NCI-H69 (cell line): Measurements from ENCODE around the gene UBL4B.
A peak's percentile ranks its signal among the peaks of the same experiment; 100 is the strongest.

Experiments used
- DNase-seq: peaks from one replicate; lab custom pipeline; 2025; lab: John Stamatoyannopoulos, UW

UBL4B gene

DNA sequence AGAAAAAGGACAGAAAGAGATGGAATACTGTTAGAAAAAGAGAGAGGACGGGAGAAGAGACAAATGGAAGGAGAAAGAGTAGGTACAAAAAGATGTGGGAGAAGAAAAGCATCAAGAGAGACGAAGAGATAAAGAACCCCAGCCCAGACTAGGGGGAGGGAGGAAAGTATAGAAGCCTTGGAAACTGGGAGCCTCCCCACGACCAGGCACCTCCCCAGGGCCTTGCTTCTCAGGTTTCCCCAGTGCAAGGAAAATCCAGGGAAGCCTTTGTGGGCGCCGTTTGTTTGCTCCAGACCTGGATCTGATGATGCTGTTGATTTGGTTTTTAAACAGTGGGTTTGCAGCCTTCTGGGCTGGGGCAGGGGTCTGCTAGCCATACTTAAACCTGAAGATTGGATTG is 26.6 kb upstream of the UBL4B start:
- DNase-seq, result no peak

DNA sequence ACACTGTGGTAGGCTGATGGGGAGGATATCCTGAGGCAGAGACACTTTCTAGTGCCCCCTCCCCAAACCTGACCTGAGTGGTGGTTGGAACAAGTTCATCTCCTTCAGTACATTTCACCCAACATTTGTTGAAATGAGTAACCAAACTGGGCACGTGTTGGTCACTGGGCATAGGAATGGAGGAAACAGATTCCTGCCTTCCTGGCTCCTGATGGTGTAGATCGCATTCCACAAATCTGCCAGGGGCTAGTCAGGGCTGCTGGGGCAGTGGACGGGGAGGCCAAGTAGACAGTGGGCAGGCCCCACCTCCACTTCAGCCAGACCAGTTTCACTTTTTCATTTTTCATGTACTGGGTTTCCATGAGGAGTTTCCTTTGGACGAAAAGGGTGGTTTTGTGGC is 25.3 kb upstream of the UBL4B start:
- DNase-seq, result no peak

DNA sequence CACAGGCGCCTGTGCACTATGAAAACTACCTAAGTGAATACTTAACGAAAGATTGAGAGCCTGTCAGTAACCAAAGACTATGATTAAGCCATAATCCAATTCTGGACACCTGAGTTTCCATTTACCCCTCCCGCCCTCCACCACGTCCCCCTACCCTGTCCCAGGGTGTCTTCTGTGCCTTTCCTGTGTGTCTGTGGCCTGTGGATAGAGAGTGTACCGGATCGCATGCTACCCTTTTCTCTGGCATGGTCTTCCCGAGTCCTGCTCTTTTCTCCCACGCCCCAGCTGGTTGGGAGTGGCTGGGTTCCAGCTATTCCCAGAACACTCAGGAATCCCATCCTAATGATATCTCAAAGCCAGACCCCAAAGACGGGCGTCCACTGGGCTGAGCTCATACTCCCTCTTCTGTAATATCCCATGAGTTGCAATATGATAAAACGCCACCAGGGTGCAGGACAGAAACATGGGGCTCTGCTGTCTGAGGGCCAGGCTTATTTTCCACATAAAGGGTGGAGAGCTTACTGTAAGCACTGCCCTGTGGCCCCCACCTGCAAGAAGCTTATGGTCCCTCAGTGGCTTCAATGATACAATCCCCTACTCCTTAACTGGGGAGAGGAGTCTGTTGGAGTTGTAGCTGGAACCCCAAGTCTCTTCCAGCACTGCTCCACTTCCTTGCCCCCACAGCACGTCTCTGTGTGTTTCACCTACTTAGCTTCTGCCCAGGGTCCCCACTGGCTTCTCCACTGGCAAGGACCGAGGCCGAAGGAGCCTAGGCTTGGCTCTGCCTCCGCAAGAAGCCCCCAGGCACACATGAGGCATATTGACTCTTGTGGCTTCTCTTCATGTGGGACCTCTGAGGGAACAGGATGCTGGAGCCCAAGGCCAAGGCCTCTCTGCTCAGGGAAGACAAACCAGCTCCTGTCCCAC is 24.2 kb upstream of the UBL4B start:
- DNase-seq, result peak; percentile 67

DNA sequence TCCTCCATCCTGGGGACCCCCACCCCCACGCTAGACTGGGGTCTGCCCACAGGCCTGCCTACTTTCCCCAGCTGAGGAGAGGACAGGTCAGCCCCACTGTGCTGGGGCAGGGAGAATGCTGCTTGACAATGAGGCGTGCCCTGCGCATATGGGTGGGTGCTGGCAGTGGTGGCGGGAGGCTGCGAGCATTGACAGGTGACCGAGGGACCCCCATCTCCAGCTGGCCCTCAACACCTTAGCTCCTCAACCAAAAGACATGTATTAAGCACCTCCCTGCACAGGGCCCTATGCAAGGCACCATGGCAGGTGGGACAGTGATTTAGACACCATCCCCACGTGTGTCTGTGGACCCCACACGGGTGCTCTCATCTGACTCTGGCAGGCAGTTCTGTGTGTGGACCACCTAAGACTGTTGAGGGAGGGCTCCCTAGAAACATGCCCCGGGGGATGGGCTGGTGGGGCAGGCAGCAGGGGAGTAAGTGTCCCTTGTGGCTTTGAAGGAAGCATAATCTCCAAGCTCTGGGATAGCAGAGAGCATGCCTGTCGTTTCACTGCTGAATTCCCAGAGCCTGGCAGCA is 23.4 kb upstream of the UBL4B start:
- no peak for DNase-seq

DNA sequence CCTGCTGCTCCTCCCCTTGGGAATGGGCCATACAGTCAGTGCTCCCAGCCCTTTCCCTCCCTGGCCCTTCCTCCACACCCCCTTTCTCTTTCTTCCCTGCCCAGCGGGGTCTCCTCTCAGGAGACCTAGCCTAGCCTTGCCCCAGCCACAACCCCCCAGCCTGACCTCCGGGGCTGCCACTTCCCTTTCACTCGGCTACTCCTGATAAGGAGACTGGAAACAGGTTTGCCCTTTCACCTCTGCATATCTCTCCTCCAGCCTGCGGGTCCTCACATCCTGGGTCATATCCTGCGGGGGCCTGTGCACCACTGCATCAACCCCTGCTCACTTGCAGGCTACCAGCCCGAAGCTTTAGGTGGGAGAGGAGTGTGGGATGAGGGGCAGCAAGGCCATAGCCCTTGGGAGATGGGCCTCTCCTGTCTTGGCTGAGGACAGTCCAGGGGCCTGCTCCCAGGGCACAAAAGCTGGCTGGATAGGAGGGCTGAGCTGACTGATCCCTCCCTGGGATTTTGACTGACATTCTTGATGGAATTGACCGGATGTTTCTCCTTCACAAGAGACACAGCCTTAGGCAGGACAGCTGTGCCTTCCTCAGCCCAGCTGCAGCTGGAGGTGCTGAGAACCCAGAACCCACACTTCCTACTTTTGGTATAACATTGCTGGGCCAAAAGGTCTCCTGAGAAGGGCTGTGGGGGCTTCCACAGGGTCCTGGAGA is 22.5 kb upstream of the UBL4B start:
- no peak for DNase-seq

DNA sequence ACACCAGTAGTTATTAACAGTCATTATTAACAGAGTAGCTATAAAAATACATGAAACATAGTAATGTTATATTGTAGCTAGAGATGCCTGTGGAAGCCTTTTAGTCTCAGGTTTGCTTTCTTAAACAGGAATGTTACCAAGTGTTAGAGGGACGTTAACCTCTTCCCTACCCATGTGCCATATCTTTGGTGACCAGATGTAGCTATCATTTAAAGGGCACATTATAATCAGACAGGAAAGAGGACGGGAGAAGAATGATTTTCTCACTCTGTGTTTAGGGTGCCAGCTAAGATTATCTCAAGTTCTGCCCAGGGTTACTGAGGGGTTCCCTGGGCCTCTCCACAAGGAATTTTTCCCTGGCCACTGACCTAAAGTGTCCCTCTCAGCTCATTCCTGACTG is 20.9 kb upstream of the UBL4B start:
- DNase-seq, result no peak

DNA sequence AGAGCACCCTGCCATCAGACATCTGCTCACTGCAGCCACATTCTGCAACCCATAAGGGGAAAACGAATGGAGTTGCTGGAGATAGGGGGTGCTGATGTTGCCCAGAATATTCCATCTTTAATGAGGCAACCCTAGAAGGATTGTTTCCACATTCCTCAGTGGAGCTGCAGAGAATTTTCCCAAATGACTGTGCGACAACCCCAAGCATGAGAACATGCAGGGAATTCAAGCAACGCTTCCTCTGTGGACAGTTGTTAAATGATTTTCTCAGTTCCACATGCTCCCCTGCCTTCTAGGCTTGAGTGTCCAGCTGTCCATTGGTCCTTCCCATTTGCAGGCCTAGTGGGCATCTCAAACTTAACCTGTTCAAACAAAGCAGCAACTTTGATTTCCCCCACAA is 20.5 kb upstream of the UBL4B start:
- no peak for DNase-seq

DNA sequence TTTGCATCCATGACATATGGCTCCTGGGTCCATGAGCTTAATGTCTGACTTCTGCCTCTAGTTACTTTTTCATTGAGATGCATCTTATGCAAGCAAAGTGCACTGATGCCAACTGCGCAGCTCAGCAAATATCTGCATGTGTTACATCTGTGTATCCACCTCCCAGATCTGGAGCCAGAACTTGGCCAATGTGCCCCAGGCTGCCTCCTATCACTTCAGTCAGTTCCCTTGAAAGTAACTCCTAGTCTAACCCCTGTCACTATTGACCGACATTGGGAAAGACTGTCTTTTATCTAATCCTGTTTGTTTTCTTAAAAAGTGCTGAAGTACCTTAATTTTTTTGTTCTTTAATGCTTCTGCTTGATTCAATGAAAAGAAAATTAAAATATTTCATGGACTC is 19.3 kb upstream of the UBL4B start:
- no peak for DNase-seq

DNA sequence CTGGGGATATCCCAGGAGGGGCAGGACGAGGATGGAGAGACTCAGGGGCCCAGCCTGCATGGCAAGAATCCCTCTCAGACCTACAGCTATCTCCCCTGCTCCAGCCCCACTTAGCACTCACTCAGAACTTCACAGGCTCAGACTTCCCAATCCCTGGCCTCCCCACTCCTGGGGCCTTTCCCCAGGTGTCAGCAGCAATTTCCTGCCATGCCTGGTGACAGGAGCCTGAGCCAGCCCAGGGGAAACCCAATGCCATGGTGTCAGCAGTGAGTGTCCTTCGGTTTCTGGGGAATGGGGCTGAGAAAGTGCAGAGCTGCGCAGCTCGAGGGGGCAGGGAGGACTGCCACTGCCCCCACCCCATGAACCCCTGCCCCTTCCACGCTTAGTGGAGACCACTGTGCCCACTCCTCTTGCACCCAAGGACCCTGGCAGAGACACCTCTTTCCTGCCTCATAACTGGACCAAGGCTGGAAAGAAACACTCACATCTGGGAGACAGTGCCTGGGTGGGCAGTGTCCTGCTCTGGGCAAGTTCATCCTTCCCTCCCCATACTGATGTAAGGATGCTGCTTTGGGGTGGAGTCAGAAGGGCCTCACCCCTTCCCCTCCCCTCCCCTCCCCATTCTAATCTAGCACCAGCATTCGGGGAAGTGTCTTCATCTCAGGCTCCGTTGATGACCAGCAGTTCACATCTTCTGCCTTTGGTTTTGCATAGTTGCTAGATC is 17.1 kb upstream of the UBL4B start:
- DNase-seq, result no peak

DNA sequence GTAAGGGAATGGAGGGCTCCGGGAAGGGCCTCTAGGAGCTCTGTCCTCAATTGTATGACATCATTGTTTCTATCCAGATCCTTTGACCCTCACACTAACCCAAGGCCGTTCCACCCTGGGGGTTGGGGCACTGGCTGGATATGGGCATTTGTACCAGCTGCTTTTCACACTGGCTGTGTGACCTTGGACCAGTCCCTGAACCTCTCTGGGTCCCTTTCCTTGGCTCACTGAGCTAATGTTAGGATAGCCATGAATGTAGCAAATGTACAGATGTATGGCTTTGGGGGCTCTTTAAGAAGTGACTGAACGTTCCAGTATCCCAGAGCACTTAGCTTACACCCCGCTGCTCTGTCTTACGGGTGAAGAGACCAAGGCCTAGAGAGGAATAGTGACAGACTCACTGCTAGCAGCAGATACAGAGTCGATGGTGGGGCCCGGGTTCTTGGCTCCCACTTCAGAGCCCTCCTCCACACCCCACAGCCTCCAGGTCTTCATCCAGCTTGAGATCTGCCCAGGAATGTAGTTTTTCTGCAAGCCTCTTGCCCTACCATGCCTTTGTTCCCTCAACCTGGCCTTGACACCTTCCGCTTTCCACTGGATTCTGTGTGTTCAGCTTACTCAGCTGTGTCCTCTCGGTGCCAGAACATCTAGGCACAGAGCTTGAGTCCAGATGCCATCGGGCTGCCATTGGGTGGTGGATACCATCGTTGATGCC is 14.6 kb upstream of the UBL4B start:
- DNase-seq, result no peak

DNA sequence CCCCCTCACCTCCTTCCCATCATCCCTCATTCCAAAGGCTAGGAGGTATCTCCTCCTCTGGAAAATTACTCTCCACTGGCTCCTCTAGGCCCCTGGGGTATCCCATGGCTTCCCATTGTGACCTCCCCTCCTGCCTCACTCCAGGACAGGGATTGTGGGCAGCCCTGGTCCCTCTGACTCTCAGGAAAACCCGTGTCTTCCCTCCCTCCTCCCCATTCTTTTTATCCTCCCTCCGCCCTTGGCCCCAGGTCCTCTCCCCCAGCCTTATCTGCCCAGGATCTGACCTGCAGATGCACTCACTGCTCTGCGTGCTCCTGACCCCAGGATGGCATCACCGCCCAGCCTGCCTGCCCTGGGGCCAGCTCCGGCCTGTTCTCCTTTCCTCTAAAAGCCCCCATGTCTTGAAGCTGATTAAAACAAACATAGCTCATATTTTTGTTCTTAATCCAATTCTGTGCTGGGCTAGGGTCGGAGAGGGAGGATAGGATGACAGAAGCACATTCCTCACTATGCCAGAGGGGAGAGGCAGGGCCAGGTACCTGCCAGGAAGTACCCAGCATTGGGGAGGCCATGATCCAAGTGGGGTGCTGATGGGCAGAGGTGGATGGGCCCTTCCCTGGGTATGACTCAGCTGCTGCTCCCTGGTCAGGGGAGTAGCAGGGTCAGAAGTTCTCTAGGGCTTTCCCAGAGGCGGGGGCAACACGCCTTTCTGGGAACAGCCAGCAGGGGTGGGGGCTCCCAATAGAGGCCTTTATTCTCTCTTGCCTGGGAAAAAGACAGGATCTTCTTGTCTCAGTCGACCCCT is 13.8 kb upstream of the UBL4B start:
- no peak for DNase-seq

DNA sequence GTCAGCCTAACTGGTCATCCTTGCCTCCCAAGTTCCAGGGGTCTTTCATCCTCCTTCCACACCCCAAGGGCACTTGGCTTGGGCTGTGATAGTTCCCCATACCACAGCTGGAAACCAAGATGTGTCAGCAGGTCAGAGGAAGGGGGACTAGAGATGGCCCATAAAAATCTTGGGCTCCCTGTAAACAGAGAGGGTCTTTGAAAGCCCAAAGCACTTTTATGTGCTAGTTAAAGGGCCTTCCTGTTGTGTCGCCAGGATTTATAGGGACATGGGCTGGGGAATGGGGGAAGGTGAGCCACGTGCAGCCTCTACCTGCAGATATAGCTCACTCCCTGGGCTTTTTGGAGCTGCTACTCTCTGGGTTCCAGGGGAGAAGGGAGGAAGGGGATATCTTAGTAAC is 11.9 kb upstream of the UBL4B start:
- DNase-seq, result no peak

DNA sequence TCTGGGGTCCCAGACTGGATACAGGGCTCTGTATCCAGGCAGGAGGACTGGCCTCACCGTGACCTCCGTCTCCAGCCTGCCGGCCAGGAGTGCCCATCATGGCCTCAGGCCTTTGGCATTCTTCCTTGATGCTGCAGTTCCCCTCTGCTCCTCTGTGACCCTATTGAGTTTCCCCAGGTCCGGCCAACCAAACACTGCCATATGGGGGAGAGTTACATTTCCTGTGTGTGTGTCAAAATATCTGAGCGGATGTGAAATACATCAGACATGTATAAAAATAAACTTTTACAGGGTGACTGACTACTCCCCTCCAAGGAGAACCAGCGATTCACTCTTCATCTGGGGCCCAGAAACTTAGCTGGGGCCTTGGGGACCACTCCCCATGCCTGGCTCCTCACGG is 10.2 kb upstream of the UBL4B start:
- no peak for DNase-seq

DNA sequence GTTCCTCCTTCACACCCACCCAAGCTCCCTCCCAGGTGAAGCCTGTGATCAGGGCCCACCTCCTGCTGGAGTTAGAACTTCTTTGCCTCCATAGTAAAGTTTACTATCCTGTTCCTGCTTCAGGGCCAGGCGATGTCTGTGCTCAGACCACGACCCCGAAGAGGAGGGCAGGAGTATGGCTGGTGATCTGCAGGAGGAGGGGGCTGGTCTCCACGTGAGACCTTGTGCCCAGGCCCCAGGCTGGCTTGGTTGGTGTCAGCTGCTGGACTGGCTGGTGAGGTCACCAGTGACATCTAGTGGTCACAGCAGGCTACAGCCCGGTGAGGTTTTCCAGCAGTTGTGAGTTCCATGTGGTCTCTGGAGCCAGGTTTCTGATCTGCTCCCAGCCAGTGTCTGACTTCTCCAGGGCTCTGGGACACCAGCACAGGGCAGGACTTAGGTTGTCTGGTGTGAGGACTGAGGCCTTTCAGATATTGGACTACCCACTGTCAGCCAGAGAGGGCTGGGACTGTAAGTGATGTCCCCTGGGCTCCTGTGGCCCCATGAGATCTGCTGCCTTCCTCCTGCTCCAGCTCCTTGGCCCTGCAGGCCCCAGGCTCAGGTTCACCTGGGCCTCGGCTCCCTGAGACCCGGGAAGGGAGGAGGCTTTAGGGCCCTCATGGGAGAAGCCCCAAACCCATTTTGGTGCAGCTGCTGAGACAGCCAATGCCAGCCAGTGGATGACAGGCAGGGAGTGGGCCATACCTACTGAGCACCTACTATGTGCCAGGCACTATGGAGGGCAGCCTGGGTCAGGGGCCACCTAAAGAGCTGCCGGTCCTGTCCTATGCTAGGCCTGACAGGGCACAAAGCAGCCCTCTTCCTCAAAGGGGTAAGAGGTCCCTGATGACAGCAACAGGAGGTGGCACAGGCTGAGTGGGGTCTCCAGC is 6.0 kb upstream of the UBL4B start:
- DNase-seq, result peak; percentile 65

DNA sequence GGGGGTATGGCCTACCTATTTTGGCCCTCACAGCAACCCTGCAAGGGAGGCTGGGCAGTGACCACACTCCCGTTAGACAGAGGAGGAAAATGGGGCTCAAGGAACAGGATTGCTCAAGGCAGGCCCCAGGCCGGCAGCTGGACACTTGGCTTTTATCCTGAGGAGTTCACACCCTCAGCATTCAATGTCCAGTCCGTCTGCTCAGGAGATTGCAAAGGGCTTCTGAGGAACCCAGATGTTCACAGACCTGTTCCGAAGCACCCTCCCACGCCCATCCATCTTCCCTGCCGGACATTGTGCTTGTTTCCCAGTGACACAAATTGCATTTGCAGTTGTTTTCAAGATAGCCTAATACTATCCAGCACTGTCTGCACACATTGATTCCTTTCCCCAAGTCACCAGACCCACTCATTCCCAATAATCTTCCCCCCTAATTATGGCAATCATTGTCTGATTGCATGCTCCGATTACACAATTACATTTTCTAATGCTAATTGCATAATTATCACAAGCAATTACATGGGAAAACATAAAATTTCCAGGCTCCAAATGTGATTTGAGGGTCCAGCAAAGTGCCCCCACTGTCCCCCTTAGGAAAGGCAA is 4.3 kb upstream of the UBL4B start:
- peak; percentile 51 for DNase-seq

DNA sequence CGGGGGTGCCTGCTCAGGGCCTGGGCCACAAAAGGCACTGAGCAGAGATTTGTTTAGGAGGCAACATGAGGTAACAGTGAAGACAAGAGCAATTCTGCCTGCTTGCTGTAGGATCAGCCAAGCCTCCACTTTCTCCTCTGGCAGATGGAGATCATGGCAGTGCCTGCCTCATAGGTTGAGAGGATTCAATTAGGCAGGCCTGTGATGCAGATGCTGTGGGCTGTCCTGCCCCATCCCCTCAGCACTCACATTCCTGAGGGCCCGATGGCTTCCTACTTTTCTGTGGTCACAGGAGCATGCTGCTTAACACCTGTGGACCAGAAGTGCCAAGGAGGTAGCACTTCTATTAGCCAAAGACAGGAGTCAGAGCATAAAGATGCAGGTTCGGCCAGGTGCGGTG is 1.2 kb upstream of the UBL4B start:
- DNase-seq, result no peak

DNA sequence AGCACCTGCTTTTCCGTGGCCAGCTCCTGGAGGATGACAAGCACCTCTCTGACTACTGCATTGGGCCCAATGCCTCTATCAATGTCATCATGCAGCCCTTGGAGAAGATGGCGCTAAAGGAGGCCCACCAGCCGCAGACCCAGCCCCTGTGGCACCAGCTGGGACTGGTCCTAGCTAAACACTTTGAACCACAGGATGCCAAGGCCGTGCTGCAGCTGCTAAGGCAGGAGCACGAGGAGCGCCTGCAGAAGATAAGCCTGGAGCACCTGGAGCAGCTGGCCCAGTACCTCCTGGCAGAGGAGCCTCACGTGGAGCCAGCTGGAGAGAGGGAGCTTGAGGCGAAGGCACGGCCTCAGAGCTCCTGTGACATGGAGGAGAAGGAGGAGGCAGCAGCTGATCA is 413 bp downstream of the UBL4B start:
- peak; percentile 14 for DNase-seq

DNA sequence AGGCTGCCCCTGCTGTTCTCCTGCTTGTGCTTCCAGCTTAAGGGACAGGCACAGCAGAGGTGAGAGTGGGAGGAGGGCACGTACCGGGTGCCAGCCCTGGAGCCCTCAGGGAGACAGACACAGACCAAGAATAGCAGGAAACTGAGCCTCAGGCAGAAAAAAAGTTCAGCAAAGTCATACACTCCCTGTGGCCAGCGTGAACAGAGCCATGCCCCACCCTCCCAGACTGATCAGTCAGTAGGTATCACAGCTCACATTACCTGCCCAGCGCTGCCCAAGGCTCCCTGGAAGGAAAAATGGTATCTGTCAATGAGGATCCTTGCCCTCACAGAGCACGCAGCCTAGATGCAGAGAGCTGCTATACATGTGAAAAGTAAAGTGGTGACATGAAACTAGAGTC is 1.3 kb downstream of the UBL4B start:
- DNase-seq, result no peak

DNA sequence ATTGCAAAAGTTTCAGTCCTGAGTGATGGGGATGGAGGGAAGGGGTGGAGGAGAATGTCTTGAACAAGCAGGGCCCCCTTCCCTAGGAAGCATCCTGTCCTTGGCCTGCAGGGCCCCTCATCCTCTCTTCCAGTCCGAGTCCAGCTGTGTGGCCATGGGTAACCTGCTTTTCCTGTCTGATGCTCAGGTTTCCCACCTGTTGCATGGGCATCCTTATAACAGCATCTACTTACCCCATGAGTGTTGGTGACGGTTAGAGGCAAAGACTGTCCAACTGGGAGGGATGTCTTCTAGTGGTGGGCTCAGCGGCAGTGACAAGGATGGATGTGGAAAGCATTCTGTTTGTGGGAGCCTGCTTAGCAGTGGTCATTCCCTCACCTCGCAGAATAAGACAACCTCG is 1.9 kb downstream of the UBL4B start:
- DNase-seq, result no peak
